HS-5 (cell line): Measurements from ENCODE around the gene COL20A1.

Source experiments
- DNase-seq: peaks from one replicate; pipeline ENCODE4 v3.0.0-alpha.2; 2012; ENCODE audit warnings: low read depth

The COL20A1 gene

DNA sequence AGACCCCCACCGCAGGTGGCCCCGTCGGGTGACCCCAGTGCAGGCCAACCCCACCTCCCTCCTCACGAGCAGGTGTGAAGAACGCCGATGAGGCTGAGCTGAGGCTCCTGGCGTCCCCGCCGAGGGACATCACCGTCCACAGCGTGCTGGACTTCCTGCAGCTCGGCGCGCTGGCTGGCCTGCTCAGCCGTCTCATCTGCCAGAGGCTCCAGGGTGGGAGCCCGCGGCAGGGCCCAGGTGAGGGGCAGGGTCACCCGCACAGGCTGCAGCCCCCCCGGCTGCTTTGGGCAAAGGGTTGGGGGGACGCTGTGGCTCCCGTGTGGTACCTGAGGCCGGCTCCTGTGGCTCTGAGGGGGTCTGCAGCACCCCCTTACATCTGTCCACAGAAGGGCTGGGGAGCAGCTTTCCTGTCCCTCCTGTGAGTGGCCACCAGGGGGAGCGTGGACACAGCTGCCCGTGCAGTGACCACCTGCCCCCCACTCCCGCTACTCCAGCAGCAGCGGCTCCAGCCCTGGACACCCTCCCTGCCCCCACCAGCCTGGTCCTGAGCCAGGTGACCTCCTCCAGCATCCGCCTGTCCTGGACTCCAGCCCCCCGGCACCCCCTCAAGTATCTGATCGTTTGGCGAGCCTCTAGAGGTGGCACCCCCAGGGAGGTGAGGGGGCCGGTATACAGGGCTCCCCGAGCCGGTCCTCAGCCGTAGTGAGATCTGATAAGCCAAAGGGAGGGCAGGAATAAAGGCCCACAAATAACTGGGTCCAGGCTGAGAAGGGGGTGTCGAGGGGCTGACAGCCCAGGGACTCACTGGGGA lies 16.5 kb downstream of the COL20A1 start:
- no peak for DNase-seq

DNA sequence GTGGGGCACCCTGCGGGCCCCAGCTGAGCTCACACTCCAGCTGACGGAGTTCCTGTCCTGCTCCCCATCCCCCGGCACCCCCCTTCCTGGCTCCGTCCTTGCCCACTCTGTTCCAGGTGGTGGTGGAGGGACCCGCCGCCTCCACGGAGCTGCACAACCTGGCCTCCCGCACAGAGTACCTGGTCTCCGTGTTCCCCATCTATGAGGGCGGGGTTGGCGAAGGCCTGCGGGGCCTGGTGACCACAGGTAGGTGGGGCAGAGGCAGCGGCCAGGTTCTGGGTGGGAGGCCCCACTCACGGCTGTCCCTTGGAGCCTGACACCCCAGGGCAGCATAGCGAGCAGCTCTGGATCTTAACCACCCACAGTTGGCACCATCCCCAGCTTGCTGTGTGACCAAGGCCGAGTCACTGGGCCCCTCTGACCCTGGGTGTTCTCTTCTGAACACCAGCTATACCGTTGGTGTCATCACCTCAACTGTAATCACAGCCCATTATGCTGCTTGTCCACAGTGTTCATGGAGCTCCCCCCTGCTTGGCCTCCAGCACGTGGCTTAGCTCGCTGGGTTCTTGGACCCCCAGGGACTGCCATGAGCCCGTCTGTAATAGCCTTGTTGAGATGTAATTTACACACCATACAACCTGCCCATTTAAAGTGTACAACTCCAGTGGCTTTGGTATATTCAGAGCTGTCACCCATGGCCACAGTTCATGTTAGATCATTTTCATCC lies 17.4 kb downstream of the COL20A1 start:
- DNase-seq = no peak

- DNase-seq = no peak
Measured at GRCh38 chr20:63311186-63311832, 18.3 kb downstream of the COL20A1 start.

DNA sequence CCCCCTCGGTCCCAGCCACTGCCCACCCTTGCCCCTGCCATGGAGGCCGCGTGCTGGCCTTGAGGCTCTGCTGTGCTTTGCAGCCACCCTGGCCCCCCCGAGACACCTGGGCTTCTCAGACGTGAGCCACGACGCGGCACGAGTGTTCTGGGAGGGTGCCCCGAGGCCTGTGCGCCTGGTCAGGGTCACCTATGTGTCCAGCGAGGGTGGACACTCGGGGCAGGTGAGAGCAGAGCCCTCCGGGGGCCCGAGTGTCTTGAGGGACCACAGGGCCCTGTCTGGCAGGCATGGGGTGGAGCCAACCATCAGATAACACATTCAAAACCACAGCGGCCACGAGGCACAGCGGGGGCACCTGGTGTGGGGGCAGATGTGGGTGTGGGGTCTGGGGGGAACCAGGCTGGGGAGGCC lies 18.9 kb downstream of the COL20A1 start:
- DNase-seq = no peak

DNA sequence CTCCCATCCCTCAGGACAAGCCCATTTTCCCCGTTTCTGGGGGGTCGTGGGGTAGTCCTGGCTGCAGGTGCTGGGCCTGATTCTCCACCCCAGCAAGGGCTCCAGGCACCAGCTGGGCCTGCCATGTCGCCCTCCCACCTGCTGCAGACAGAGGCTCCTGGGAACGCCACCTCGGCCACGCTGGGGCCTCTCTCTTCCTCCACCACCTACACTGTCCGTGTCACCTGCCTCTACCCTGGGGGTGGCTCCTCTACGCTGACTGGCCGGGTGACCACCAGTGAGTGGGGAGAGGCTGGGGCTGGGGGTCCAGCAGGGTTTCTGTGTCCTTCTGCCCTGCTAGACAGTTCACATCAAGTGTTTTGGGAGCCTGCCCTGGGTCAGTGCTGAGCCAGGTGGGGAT lies 19.3 kb downstream of the COL20A1 start:
- no peak for DNase-seq

- DNase-seq = no peak
Measured at GRCh38 chr20:63312690-63313348, 19.8 kb downstream of the COL20A1 start.

DNA sequence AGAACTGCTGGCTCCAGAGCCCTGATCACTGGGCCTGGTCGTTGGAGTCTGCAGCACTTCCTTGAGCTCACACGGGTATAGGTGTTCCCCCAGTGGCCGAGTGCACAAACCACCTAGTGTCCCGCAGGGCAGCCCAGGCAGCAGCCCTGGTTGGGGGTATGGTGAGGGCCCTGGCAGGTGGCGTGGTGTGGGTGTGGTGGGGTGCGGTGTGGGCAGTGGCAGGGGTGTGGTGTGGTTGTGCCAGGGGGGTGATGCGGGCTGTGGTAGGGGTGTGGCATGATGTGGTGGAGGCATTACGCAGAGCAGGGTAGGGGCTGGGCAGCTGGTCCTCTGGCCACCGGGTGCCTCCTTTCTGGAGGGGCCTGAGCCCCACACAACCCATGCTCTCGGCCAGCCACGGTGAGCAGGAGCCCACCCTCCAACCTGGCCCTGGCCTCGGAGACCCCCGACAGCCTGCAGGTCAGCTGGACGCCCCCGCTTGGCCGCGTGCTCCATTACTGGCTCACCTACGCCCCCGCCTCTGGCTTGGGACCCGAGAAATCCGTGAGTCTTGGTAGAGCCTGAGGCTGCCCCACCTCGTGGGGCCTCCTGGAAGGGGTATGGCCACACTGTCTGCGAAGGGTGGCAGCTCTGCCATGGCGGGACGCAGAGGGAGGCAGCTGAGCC lies 20.5 kb downstream of the COL20A1 start:
- no peak for DNase-seq

DNA sequence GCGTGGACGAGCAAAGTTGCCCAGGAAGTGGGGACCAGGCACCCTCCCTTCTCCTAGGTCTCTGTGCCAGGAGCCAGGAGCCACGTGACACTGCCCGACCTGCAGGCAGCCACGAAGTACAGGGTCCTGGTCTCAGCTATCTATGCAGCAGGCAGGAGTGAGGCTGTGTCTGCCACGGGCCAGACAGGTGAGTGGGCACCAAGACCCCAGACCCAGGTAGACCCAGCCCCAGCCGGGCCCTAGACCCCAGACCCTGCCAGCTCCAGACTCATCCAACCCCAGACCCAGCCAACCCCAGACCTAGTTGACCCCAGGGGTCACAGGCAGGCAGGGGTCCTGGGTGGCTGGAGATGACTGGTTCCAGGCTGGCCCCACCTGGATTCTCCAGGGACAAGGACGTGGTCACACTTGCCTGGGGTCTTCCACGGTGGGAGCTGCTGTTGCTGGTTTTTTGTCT lies 21.1 kb downstream of the COL20A1 start:
- no peak for DNase-seq

DNA sequence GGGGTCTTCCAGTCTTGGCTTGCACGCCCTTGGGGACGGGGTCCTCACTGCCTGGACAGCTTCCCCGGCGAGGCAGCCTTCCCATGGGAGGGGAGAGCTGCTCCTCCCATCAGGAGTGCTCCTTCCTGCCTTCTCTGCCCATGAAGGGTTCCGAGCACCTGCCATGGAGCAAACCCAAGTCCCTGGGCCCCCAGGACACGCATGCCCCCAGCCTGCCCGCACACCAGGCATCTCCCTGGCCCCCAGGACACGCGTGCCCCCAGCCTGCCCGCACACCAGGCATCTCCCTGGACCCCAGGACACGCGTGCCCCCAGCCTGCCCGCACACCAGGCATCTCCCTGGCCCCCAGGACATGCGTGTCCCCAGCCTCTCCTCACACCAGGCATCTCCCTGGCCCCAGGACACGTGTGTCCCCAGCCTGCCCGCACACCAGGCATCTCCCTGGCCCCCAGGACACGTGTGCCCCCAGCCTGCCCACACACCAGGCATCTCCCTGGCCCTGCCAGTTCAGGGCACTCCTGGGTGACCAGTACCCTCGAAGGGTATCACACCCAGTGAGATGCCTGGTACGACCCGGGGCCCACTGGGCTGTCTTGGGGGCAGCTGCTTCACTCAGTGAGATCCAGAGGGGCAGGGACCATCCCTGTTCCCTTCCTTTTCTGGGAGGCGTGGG lies 21.7 kb downstream of the COL20A1 start:
- DNase-seq = no peak

- DNase-seq = no peak
Measured at GRCh38 chr20:63315240-63315689, 22.3 kb downstream of the COL20A1 start.

DNA sequence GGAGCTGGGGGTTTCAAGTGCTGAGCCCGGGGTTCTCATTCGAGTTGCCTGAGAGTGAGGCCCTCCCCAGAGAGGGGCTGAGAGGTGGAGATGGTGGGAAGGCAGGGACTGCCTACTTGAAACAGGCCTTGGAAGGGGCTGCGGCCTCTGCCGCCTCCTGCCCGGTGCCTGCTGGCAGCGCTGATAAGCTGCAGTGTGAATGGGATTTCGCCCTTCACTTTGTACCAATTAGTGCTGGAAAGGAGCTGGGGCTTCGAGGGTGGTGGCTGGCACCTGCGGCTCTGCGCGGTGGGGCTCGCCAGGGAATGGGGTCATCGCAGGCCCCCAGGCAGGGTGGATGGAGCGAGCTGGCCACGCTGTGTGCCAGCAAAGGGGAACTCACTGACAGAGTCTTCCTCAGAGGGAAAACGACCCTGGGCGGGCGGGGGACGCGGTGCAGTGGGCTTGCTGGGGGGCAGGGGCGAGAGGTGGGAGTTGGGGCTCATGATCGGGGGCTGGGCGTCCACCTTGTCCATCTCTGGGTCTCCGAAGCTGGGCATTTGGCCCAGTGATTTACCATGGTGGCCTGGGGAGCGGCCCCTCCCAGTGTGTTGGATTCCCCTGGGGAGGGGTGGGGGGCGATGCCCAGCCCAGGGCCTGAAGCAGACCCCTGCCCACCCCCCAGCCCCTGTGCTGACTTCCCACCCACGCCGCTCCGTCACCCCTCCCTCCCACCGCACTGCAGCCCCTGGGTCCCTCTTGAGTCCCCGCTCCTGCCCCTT lies 22.9 kb downstream of the COL20A1 start:
- no peak for DNase-seq

DNA sequence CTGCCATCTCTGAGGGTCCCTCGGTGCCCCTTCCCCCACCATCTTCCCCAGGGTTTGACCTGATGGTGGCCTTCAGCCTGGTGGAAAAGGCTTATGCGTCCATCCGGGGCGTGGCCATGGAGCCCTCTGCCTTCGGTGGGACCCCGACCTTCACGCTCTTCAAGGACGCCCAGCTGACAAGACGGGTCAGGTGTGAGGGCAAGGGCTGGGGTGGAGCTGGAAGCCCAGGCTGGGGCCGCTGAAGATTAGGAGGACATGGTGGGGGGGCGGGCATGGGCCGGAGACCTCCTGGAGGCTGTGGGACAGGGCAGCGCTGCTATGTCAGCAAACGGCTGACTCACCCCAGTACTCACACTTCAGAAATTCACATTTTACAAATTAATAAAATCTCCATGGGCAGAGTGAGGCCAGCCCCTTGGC lies 23.5 kb downstream of the COL20A1 start:
- no peak for DNase-seq

GRCh38 chr20:63317061-63317460 lies 24.1 kb downstream of the COL20A1 start:
- no peak for DNase-seq

- DNase-seq = no peak
Measured at GRCh38 chr20:63317601-63318291, 24.8 kb downstream of the COL20A1 start.

GRCh38 chr20:63318391-63319163 lies 25.6 kb downstream of the COL20A1 start:
- no peak for DNase-seq

- DNase-seq = no peak
Measured at GRCh38 chr20:63319164-63320040, 26.4 kb downstream of the COL20A1 start.

DNA sequence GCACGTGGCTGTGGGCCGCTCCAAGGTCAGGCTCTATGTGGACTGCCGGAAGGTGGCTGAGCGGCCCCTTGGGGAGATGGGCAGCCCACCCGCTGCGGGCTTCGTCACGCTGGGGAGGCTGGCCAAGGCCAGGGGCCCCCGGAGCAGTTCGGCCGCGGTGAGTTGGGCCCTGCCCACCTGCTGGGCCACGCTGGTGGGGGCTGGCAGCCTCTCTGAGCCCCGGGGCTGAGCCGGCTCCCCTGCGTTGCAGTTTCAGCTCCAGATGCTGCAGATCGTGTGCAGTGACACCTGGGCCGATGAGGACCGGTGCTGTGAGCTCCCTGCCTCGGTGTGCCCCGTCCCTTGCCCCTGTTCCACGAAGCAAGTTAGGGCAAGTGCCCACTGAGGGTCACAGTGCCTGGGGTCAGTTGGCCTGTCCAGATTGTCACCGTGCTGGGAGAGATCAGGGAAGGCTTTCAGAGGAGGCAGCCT lies 27.1 kb downstream of the COL20A1 start:
- no peak for DNase-seq
